Smooth muscle cell (in vitro differentiated cells): ENCODE measurements around the gene HPS5. TPM values are rescaled to one million over a fixed set of nuclear protein-coding genes. Genes with fewer than 3 reads are reported as not detected.
A peak's percentile ranks its signal among the peaks of the same experiment; 100 is the strongest.

Source experiments
- DNase-seq: peaks from one replicate; lab custom pipeline; 2025; ENCODE audit not compliant: unreplicated experiment; lab: John Stamatoyannopoulos, UW
- H2AFZ ChIP-seq: fragments of 200-600 bp; sonication (generic); 2 replicates; pipeline ENCODE4 v1.6.0; 2016; ENCODE audit warnings: antibody characterized with exemption, low read depth, mild to moderate bottlenecking
- H3F3A ChIP-seq: fragments of 200-600 bp; sonication (generic); 2 replicates; pipeline ENCODE4 v1.6.0; 2017; ENCODE audit warnings: antibody characterized with exemption, low read depth
- H3K27ac ChIP-seq: fragments of 200-600 bp; sonication (generic); 2 replicates; pipeline ENCODE4 v1.5.1; 2016; ENCODE audit warnings: low read depth, mild to moderate bottlenecking
- H3K27me3 ChIP-seq: fragments of 200-600 bp; sonication (generic); 2 replicates; pipeline ENCODE4 v1.6.1; 2016; ENCODE audit warnings: low read depth, mild to moderate bottlenecking
- H3K36me3 ChIP-seq: fragments of 200-600 bp; sonication (generic); 2 replicates; pipeline ENCODE4 v1.5.1; 2016; ENCODE audit warnings: low read depth
- H3K4me1 ChIP-seq: fragments of 200-600 bp; sonication (generic); 2 replicates; pipeline ENCODE4 v1.5.1; 2016; ENCODE audit warnings: low read depth
- H3K4me2 ChIP-seq: fragments of 200-600 bp; sonication (generic); 2 replicates; pipeline ENCODE4 v1.6.0; 2016; ENCODE audit warnings: mild to moderate bottlenecking
- H3K4me3 ChIP-seq: fragments of 200-600 bp; sonication (generic); 2 replicates; pipeline ENCODE4 v1.5.1; 2016; ENCODE audit warnings: mild to moderate bottlenecking
- H3K79me2 ChIP-seq: fragments of 200-600 bp; sonication (generic); 2 replicates; pipeline ENCODE4 v1.6.0; 2016; ENCODE audit warnings: low read depth, mild to moderate bottlenecking
- H3K9ac ChIP-seq: fragments of 200-600 bp; sonication (generic); 2 replicates; pipeline ENCODE4 v1.6.0; 2016; ENCODE audit warnings: low read depth
- H3K9me3 ChIP-seq: fragments of 200-600 bp; sonication (generic); replicated peaks from 2 replicates; pipeline ENCODE4 v1.5.1; 2016; ENCODE audit warnings: low read depth
- H4K20me1 ChIP-seq: fragments of 200-600 bp; sonication (generic); 2 replicates; pipeline ENCODE4 v1.6.0; 2016; ENCODE audit warnings: low read depth
- CTCF ChIP-seq: fragments of 200-600 bp; sonication (generic); IDR thresholded peaks from 2 replicates; pipeline ENCODE4 v1.5.1; 2017; ENCODE audit warnings: borderline replicate concordance, mild to moderate bottlenecking, antibody characterized with exemption; ENCODE audit not compliant: insufficient read depth, poor library complexity, severe bottlenecking
- WGBS: methylation state at CpG from one replicate; pipeline ENCODE4 v1.1.7; 2016; ENCODE audit warnings: low lambda C conversion rate; 5-methylcytosine and 5-hydroxymethylcytosine counted together
- polyA plus RNA-seq: library from polyadenylated mRNA; unstranded; fragments of >200 nt; fragmentation: Nextera tagmentation; extraction: Ambion mirVana; gene quantifications from 2 replicates; pipeline ENCODE4 v1.2.1, GENCODE V29; 2016
- total RNA-seq: library from RNA; depleted of rRNA; stranded (reverse); fragments of >200 nt; gene quantifications from 2 replicates; pipeline ENCODE4 v1.2.3, GENCODE V29; 2014

Gene HPS5
- total and polyA plus RNA-seq, 2 experiments from 2014 or later = 7.4 to 13.1 TPM

GRCh38 chr11:18245396-18245795, 76.5 kb downstream of the HPS5 start:
- Histone ChIP-seq H3K27ac (no peak overlapping the region), H3K36me3 (no peaks in the 10 kb centered on the region), H4K20me1 (no peaks in the 10 kb centered on the region), H3K9me3 (no peaks in the 10 kb centered on the region), H3K4me2 (no peak overlapping the region), H3K9ac (no peak overlapping the region), H3K4me3 (no peak overlapping the region), H3K27me3 (peaks cover 1% of the 10 kb centered on the region), H2AFZ (no peak overlapping the region), H3K4me1 (no peaks in the 10 kb centered on the region), H3K79me2 (no peaks in the 10 kb centered on the region), H3F3A (no peaks in the 10 kb centered on the region)
- TF ChIP-seq CTCF = no peak
- no peak for DNase-seq
- 79% methylated on average over 6 of the region's 6 CpGs for WGBS

GRCh38 chr11:18243783-18244362, 78.1 kb downstream of the HPS5 start:
- H3K27ac ChIP-seq = no peak overlapping the region
- no peaks in the 10 kb centered on the region for H3K9me3 ChIP-seq
- no peak overlapping the region for H3K4me3 ChIP-seq
- H3K79me2 ChIP-seq = no peaks in the 10 kb centered on the region
- no peak for DNase-seq
- H3K4me1 ChIP-seq = no peaks in the 10 kb centered on the region
- 5% methylated on average over 1 of the region's 1 CpG for WGBS
- peaks cover 14% of the 10 kb centered on the region for H3K27me3 ChIP-seq
- H2AFZ ChIP-seq = no peak overlapping the region
- H3K4me2 ChIP-seq = no peak overlapping the region
- no peaks in the 10 kb centered on the region for H3F3A ChIP-seq
- H4K20me1 ChIP-seq = no peaks in the 10 kb centered on the region
- peak; percentile 78 for TF ChIP-seq CTCF
- H3K36me3 ChIP-seq = no peaks in the 10 kb centered on the region
- H3K9ac ChIP-seq = no peak overlapping the region

- no peaks in the 10 kb centered on the region for H3K79me2 ChIP-seq
- H3F3A ChIP-seq = no peaks in the 10 kb centered on the region
- no peak overlapping the region for H3K9ac ChIP-seq
- no peak overlapping the region for H2AFZ ChIP-seq
- H3K27ac ChIP-seq = no peak overlapping the region
- DNase-seq = no peak
- peaks cover 32% of the 10 kb centered on the region for H3K27me3 ChIP-seq
- no peak overlapping the region for H3K4me2 ChIP-seq
- no peak overlapping the region for H3K4me3 ChIP-seq
- no peaks in the 10 kb centered on the region for H4K20me1 ChIP-seq
- WGBS = 94% methylated on average over 1 of the region's 1 CpG
- TF ChIP-seq CTCF = no peak
- H3K9me3 ChIP-seq = no peaks in the 10 kb centered on the region
- no peaks in the 10 kb centered on the region for H3K36me3 ChIP-seq
- H3K4me1 ChIP-seq = no peaks in the 10 kb centered on the region
Observed at GRCh38 chr11:18239655-18240054, 82.3 kb downstream of the HPS5 start.

GRCh38 chr11:18236664-18237356, 85.1 kb downstream of the HPS5 start, which contains the start of gene SAA4:
Gene SAA4, minus strand, starts transcription at chr11:18236802. Its CDS starts 876 bp downstream, at chr11:18235926.
- no peak within 1 kb of the TSS for H3K4me3 ChIP-seq
- 88% methylated on average over 2 of the region's 2 CpGs for WGBS
- H3K27ac ChIP-seq = no peak within 1 kb of the TSS
- H3K9ac ChIP-seq = no peak within 1 kb of the TSS
- DNase-seq = no peak
- no peaks in the 10 kb centered on the region for H3K4me1 ChIP-seq
- H3K9me3 ChIP-seq = no peaks in the 10 kb centered on the region
- H3F3A ChIP-seq = no peaks in the 10 kb centered on the region
- H3K27me3 ChIP-seq = peaks cover 32% of the 10 kb centered on the region
- no peak within 1 kb of the TSS for H2AFZ ChIP-seq
- TF ChIP-seq CTCF = no peak
- H3K79me2 ChIP-seq = no peaks in the 10 kb centered on the region
- no peak within 1 kb of the TSS for H3K4me2 ChIP-seq
- H4K20me1 ChIP-seq = no peaks in the 10 kb centered on the region
- H3K36me3 ChIP-seq = no peaks in the 10 kb centered on the region
